Vagina (tissue), 2 donors: ENCODE data around the gene NR1H2.

Source experiments
- POLR2A ChIP-seq, 2 donors: fragments of 450-650 bp; IDR thresholded peaks; one replicate each; pipeline ENCODE4 v1.6.1; 2017; ENCODE audit warnings: antibody characterized with exemption in 2 of 2, mild to moderate bottlenecking in 2 of 2, moderate library complexity in 2 of 2
- TF ChIP-seq, protein P1 (sequence below), 3 experiments: fragments of 450-650 bp in 2 of 3; fragments of 200-600 bp in 1 of 3; sonication (generic) in 1 of 3; IDR thresholded peaks; one replicate each; pipeline ENCODE4 v1.5.1; 2017 to 2019; ENCODE audit warnings: antibody characterized with exemption in 3 of 3, mild to moderate bottlenecking in 2 of 3, moderate library complexity in 2 of 3

DNA sequence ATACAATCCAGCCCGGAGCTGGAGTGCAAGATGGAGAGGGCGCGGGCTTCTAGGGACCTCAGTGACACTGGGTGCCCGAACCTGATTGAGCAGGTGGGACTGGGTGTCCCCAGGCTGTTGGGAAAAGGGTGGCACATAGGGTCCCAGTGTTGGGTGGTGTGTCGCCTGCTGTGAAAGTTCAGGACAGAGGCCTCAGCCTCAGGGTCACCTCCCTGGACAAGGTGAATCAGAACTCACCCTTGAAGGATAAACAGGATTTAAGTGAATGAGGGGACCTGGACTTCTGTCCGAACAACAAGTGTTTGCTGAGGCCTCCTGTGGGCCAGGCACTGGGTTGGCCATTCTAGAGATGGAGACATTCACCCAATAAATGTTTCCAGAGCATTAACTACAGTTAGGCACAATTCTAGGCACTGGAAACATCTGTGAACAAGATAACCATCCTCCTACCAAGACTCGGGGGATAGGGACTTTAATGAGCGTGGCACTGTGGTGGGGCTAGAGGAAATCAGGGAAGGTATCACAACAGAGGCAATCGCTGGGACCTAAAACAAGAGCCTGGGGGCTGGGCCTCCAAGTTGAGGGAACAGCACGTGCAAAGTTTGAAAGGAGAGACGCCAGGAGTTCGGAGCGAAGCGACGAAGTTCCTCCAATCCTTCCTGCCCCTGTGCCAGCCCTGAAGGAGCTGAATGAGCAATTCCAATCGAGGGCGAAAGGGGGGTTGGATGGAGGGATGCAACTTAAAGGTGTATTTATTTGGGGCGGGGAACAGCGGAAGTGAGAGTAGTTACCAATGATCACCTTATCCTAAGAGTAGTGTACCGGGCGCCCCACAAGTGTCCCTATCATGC is 7.0 kb downstream of the NR1H2 start:
- TF ChIP-seq, protein P1, sequence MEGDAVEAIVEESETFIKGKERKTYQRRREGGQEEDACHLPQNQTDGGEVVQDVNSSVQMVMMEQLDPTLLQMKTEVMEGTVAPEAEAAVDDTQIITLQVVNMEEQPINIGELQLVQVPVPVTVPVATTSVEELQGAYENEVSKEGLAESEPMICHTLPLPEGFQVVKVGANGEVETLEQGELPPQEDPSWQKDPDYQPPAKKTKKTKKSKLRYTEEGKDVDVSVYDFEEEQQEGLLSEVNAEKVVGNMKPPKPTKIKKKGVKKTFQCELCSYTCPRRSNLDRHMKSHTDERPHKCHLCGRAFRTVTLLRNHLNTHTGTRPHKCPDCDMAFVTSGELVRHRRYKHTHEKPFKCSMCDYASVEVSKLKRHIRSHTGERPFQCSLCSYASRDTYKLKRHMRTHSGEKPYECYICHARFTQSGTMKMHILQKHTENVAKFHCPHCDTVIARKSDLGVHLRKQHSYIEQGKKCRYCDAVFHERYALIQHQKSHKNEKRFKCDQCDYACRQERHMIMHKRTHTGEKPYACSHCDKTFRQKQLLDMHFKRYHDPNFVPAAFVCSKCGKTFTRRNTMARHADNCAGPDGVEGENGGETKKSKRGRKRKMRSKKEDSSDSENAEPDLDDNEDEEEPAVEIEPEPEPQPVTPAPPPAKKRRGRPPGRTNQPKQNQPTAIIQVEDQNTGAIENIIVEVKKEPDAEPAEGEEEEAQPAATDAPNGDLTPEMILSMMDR (IDR thresholded peaks at IDR 0.05), result no peak
- no peak for TF ChIP-seq POLR2A (IDR thresholded peaks at IDR 0.05)
